Activated CD8-positive, alpha-beta memory T cell treated with anti-CD3 and anti-CD28 coated beads for 24 hours (primary cell): Measurements from ENCODE around the gene KRTAP11-1.

Experiments
- DNase-seq: peaks from one replicate; pipeline ENCODE4 v3.0.0-alpha.2; 2020

KRTAP11-1 gene

GRCh38 chr21:30881480-30881879 is at the start of gene KRTAP11-1:
Gene KRTAP11-1, minus strand, starts transcription at chr21:30881580. Its CDS starts 56 bp downstream, at chr21:30881524.
- no peak for DNase-seq

DNA sequence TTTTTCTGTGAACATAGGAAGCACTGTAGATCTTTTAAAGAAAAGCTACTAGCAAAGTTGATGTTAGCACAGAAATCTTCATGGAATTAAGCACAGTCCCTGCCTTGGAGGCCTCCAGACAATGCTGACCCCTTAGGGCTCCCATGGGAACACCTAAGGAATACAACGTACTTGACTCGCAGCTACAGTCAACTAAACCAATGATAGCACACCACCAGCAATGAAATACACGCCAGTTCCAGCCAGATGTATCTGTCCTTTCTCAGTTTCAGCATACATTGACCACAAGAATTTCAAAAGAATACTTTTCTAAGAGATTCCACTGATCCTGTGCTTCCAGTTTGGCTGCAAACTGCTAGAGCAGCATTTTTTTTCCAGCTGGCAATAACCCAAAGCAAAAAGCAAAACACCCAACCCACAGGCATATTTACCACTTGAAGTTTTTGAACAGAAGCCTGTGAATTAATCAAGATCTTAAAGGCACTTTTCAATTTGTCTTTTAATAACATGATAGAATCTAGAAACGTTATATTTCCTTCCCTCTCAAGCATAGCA is 42.8 kb upstream of the KRTAP11-1 start:
- DNase-seq, result no peak

GRCh38 chr21:30921129-30921528 is 39.7 kb upstream of the KRTAP11-1 start:
- DNase-seq, result no peak

DNA sequence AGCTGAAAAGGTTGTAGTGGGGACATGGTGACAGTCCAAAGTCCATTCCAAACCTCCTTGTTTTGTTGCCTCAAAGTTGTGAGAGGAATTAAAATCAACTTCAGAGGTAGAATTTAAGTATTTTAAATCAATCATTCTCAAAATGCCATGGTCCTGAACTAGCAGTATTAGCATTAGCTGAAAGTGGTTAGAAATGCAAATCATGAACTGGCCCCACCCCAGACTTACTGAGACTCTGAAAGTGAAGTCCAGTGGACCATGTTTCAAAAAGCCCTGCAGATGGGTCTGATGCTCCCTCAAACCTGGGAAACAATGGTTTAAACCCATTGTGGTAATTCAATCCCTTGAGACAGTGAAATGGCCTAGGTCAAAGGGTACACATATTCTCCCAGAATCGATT is 36.2 kb upstream of the KRTAP11-1 start:
- no peak for DNase-seq

DNA sequence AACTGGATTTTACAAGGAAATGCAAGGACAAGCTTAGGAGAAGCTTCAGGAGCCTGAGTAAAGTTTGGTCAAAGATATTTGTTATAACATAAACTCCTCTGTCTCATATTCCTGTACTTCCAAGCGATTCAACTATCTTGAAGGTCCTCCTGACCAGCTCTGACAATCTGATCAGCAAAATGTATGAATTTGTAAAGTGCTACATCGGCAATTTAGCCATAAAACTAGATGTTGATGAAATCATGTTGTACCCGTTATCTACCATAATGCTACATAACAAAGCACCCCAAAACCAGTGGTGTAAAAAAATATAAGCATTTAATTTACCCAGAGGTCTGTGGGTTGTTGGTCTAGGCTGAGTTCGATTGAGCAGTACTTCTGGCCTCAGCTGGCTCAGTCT is 19.5 kb upstream of the KRTAP11-1 start:
- DNase-seq, result no peak

- DNase-seq, result no peak
These were observed 1.7 kb upstream of the KRTAP11-1 start for GRCh38 chr21:30882866-30883597.

DNA sequence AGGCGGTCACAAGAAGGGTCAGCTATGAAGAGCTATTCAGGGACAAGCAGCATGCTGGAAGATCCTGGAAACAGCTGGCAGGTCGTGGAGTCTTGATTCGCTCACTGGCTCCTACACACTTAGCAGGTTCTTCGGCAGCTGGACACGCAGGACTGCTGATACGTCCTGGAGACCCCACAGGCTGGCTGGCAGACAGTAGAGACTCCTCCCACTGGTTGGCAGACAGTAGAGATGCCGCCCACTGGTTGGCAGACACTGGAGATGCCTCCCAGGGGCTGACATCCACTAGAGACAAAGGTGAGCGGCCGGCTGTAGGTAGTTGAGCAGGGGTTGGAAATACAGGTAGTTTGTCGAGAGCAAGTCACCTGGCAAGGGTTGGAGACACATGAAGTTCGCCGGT is 466 bp downstream of the KRTAP11-1 start:
- DNase-seq, result no peak

GRCh38 chr21:30874526-30874925 is 6.9 kb downstream of the KRTAP11-1 start:
- DNase-seq, result no peak

DNA sequence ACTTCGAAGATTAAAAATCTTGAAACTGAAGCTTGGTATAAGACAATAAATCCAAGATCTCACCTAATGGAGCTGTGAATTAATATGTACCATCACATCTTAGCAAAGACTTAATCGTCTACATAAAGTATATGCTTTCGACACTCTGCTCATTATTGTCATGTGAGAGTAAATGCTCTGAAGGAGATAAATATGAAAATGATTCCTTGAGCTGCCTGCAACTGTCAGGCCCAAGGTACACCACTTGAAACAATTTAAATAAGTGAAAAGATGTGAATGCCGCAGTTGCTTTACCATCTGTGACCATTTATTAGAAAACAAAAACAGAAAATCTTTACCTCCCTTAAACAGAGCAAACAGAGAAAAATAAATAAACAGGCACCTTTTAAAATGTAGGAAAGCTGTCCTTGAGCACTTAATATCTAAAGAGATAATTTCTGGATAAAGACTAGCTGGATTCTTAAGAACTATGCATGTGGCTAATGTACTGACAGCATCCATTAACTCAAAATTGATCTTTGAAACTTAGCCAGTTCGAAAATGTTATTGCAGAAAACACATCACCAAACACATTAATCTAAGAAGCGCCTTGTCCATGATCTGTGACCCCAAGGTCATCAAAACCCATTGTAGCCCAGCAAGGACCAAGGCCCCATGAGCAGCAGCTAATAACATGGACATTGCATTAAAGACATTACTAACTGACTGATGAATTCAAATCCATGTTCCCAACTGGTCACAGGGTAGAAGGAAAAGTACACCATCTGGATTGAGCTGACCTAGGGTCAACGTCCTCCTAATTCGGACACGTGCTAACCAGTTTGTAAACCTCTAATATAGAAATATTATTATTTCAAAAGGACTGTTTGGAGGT is 33.5 kb downstream of the KRTAP11-1 start:
- no peak for DNase-seq

DNA sequence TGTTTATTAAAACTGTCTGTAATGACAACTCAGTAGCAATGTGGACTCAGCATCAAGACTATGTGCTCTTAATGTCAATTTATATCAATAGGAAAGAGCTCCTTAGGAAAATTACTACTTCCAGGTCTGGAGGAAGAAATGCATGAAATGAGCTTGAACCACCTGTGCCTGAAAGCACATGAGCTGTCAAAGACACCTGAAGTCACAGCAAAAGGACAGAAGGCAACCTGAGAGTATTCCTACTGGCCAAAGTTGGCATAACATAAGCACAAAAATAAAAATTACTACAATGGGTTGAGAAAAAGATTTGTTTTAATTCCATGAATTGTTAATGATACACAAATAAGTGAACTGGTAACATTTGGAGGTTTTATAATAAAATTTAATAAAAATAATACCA is 38.4 kb downstream of the KRTAP11-1 start:
- no peak for DNase-seq

GRCh38 chr21:30839304-30839703 is 42.1 kb downstream of the KRTAP11-1 start:
- DNase-seq, result no peak

- no peak for DNase-seq
These were observed 42.8 kb downstream of the KRTAP11-1 start for GRCh38 chr21:30838536-30838935.

GRCh38 chr21:30831194-30831765 is 50.1 kb downstream of the KRTAP11-1 start:
- no peak for DNase-seq
